ENCODE data around the gene MYL5.
"Not testable (repeated sequence)": the region's sequence is repeated elsewhere in the genome, so short reads cannot be mapped to it uniquely, and the experiment has no call there.

The MYL5 gene

GRCh38 chr4:633406-633805 is 40.9 kb upstream of the MYL5 start:
- Histone ChIP-seq H3K9me3 (ENCODE audit: insufficient read depth, low read length, severe bottlenecking) (peaks cover 16% of the 10 kb centered on the region), H3K4me3 (ENCODE audit: low read depth in 1 of 2, low read length in 2 of 2) (no peak overlapping the region), H3K27ac (ENCODE audit: low read length) (no peak overlapping the region), H3K27me3 (ENCODE audit: insufficient read depth, low read length, poor library complexity) (no peaks in the 10 kb centered on the region), H4K20me1 (ENCODE audit: insufficient read depth, low read length) (no peaks in the 10 kb centered on the region), H3K4me2 (ENCODE audit: insufficient read depth, low read length) (no peak overlapping the region), H3K36me3 (ENCODE audit: insufficient read depth, low read length) (no peaks in the 10 kb centered on the region), H3K9ac (ENCODE audit: low read depth, low read length) (no peak overlapping the region), H3K79me2 (ENCODE audit: insufficient read depth, low read length) (no peaks in the 10 kb centered on the region), H2AFZ (ENCODE audit: low read depth, low read length) (no peak overlapping the region), H3K4me1 (ENCODE audit: insufficient read depth, low read length) (no peaks in the 10 kb centered on the region)
- ATAC-seq (ENCODE audit: insufficient read depth, low read depth) (no peak), DNase-seq (no peak)
- TF ChIP-seq CTCF (IDR thresholded peaks at IDR 0.05; ENCODE audit: borderline replicate concordance, extremely low read depth, low read length, poor library complexity, severe bottlenecking): no peak
- TF ChIP-seq EZH2 (IDR thresholded peaks at IDR 0.05; ENCODE audit: borderline replicate concordance, low read depth, low read length, severe bottlenecking): no peak

- H3K4me2 ChIP-seq (ENCODE audit: insufficient read depth, low read length): no peak overlapping the region
- H3K79me2 ChIP-seq (ENCODE audit: insufficient read depth, low read length): no peaks in the 10 kb centered on the region
- H3K27me3 ChIP-seq (ENCODE audit: insufficient read depth, low read length, poor library complexity): no peaks in the 10 kb centered on the region
- TF ChIP-seq CTCF (IDR thresholded peaks at IDR 0.05; ENCODE audit: borderline replicate concordance, extremely low read depth, low read length, poor library complexity, severe bottlenecking) (no peak), EZH2 (IDR thresholded peaks at IDR 0.05; ENCODE audit: borderline replicate concordance, low read depth, low read length, severe bottlenecking) (no peak)
- H3K36me3 ChIP-seq (ENCODE audit: insufficient read depth, low read length): no peaks in the 10 kb centered on the region
- no peak overlapping the region for H3K4me3 ChIP-seq (ENCODE audit: low read depth in 1 of 2, low read length in 2 of 2)
- DNase-seq (no peak), ATAC-seq (ENCODE audit: insufficient read depth, low read depth) (no peak)
- no peak overlapping the region for H3K9ac ChIP-seq (ENCODE audit: low read depth, low read length)
- no peak overlapping the region for H2AFZ ChIP-seq (ENCODE audit: low read depth, low read length)
- H4K20me1 ChIP-seq (ENCODE audit: insufficient read depth, low read length): no peaks in the 10 kb centered on the region
- H3K4me1 ChIP-seq (ENCODE audit: insufficient read depth, low read length): no peaks in the 10 kb centered on the region
- H3K9me3 ChIP-seq (ENCODE audit: insufficient read depth, low read length, severe bottlenecking): peaks cover 16% of the 10 kb centered on the region
- no peak overlapping the region for H3K27ac ChIP-seq (ENCODE audit: low read length)
Observed at GRCh38 chr4:633976-634598, 40.3 kb upstream of the MYL5 start.

GRCh38 chr4:634599-634985 is 39.8 kb upstream of the MYL5 start:
- Histone ChIP-seq H3K4me3 (ENCODE audit: low read depth in 1 of 2, low read length in 2 of 2) (no peak overlapping the region), H3K9me3 (ENCODE audit: insufficient read depth, low read length, severe bottlenecking) (peaks cover 16% of the 10 kb centered on the region), H3K27me3 (ENCODE audit: insufficient read depth, low read length, poor library complexity) (no peaks in the 10 kb centered on the region), H3K4me1 (ENCODE audit: insufficient read depth, low read length) (no peaks in the 10 kb centered on the region), H2AFZ (ENCODE audit: low read depth, low read length) (no peak overlapping the region), H3K9ac (ENCODE audit: low read depth, low read length) (no peak overlapping the region), H3K36me3 (ENCODE audit: insufficient read depth, low read length) (no peaks in the 10 kb centered on the region), H3K79me2 (ENCODE audit: insufficient read depth, low read length) (no peaks in the 10 kb centered on the region), H3K4me2 (ENCODE audit: insufficient read depth, low read length) (no peak overlapping the region), H4K20me1 (ENCODE audit: insufficient read depth, low read length) (no peaks in the 10 kb centered on the region), H3K27ac (ENCODE audit: low read length) (no peak overlapping the region)
- no peak for TF ChIP-seq CTCF (IDR thresholded peaks at IDR 0.05; ENCODE audit: borderline replicate concordance, extremely low read depth, low read length, poor library complexity, severe bottlenecking)
- no peak for TF ChIP-seq EZH2 (IDR thresholded peaks at IDR 0.05; ENCODE audit: borderline replicate concordance, low read depth, low read length, severe bottlenecking)
- DNase-seq: no peak
- ATAC-seq (ENCODE audit: insufficient read depth, low read depth): no peak

- DNase-seq; ATAC-seq (ENCODE audit: insufficient read depth, low read depth); H3K36me3 ChIP-seq (ENCODE audit: insufficient read depth, low read length); H3K4me2 ChIP-seq (ENCODE audit: insufficient read depth, low read length); H3K27me3 ChIP-seq (ENCODE audit: insufficient read depth, low read length, poor library complexity); H3K27ac ChIP-seq (ENCODE audit: low read length); H4K20me1 ChIP-seq (ENCODE audit: insufficient read depth, low read length); H3K4me3 ChIP-seq (ENCODE audit: low read depth in 1 of 2, low read length in 2 of 2); H3K4me1 ChIP-seq (ENCODE audit: insufficient read depth, low read length); H2AFZ ChIP-seq (ENCODE audit: low read depth, low read length); H3K79me2 ChIP-seq (ENCODE audit: insufficient read depth, low read length); H3K9ac ChIP-seq (ENCODE audit: low read depth, low read length): not testable (repeated sequence)
- peaks cover 16% of the 10 kb centered on the region for H3K9me3 ChIP-seq (ENCODE audit: insufficient read depth, low read length, severe bottlenecking)
Observed at GRCh38 chr4:635066-635835, 39.1 kb upstream of the MYL5 start.
